AG04450 (cell line): ENCODE data around the gene HSPA1L. TPM values are rescaled to one million over a fixed set of nuclear protein-coding genes. Genes with fewer than 3 reads are reported as not detected.
"Not testable (repeated sequence)": the region's sequence is repeated elsewhere in the genome, so short reads cannot be mapped to it uniquely, and the experiment has no call there.

Experiments used
- CTCF ChIA-PET: fragments of 300-600, 350-600 bp; formaldehyde crosslinking; extraction: SDS; loops from one replicate; lab custom pipeline; 2022; ENCODE audit warnings: antibody characterized with exemption, inconsistent platforms; lab: Charles Lee
- POLR2A ChIA-PET: fragments of 350-600 bp; formaldehyde crosslinking; extraction: SDS; loops from one replicate; lab custom pipeline; 2021; ENCODE audit warnings: antibody characterized with exemption, inconsistent platforms; lab: Yijun Ruan, JAX
- DNase-seq: peaks from one replicate; pipeline ENCODE4 v3.0.0-alpha.2; 2011; ENCODE audit warnings: low read depth, low spot score
- H3K27ac ChIP-seq: one replicate; pipeline ENCODE4 v1.5.1; 2012; ENCODE audit warnings: low read depth, low read length, control low read depth
- H3K27me3 ChIP-seq: one replicate; pipeline ENCODE4 v1.6.0; 2012; ENCODE audit warnings: low read length; ENCODE audit not compliant: control insufficient read depth, insufficient read depth
- H3K4me3 ChIP-seq: 2 replicates; pipeline ENCODE4 v1.5.1; 2011; ENCODE audit warnings: mild to moderate bottlenecking, low read depth, low read length, control low read depth
- H3K9me3 ChIP-seq: 2 replicates; pipeline ENCODE4 v1.5.1; 2012; ENCODE audit warnings: low read length; ENCODE audit not compliant: control insufficient read depth, insufficient read depth
- CTCF ChIP-seq: IDR thresholded peaks from 2 replicates; pipeline ENCODE4 v1.5.1; 2011; ENCODE audit warnings: low read depth, low read length, control low read depth, inconsistent platforms
- polyA plus RNA-seq: library from polyadenylated mRNA; depleted of rRNA; stranded (reverse); fragments of >200 nt; gene quantifications from 2 replicates; pipeline ENCODE4 v1.2.3, GENCODE V29; 2011

The HSPA1L gene
- polyA plus RNA-seq, 1 experiment, result 1.2 TPM

- H3K27me3 ChIP-seq, result no peaks in the 10 kb centered on the region
- ChIA-PET CTCF (interaction anchor here (0.6 kb wide), 1 partner anchor 145 kb away, joined by 3 read pairs; the partner anchor contains the start of gene LY6G5C), POLR2A (no interaction called here)
- no peaks in the 10 kb centered on the region for H3K9me3 ChIP-seq
- no peak for DNase-seq
- no peak for TF ChIP-seq CTCF
- H3K27ac ChIP-seq, result no peak overlapping the region
- no peak overlapping the region for H3K4me3 ChIP-seq
Measured at GRCh38 chr6:31825553-31825952, 10.5 kb upstream of the HSPA1L start.

GRCh38 chr6:31823592-31824196, 8.6 kb upstream of the HSPA1L start:
- not testable (repeated sequence) for DNase-seq, H3K27me3 ChIP-seq, H3K9me3 ChIP-seq, H3K4me3 ChIP-seq, H3K27ac ChIP-seq
- ChIA-PET POLR2A (interaction anchor here (1.7 kb wide), 1 partner anchor 17 kb away, joined by 7 read pairs; the partner anchor contains the start of gene LSM2), CTCF (interaction anchor here (0.7 kb wide), 1 partner anchor 32 kb away, joined by 4 read pairs; no protein-coding TSS in a partner anchor)

- H3K27me3 ChIP-seq, result no peaks in the 10 kb centered on the region
- ChIA-PET CTCF (interaction anchor here (0.5 kb wide), 1 partner anchor 87 kb away, joined by 5 read pairs; no protein-coding TSS in a partner anchor), POLR2A (interaction anchor here (1.3 to 1.7 kb wide), 3 partner anchors 16 to 55 kb away, joined by 3 to 7 read pairs (median 7); partner anchors contain the start of genes LSM2 and VARS1)
- peak overlapping the region; percentile 67 for H3K4me3 ChIP-seq
- TF ChIP-seq CTCF, result no peak
- H3K27ac ChIP-seq, result peak overlapping the region; percentile 91
- no peaks in the 10 kb centered on the region; the same call in 1 of the 2 replicates for H3K9me3 ChIP-seq
- no peak for DNase-seq
Measured at GRCh38 chr6:31822036-31822821, 7.1 kb upstream of the HSPA1L start.

GRCh38 chr6:31821301-31822035, 6.4 kb upstream of the HSPA1L start:
- ChIA-PET POLR2A (interaction anchor here (0.9 to 1.7 kb wide), 3 partner anchors 15 to 55 kb away, joined by 3 to 7 read pairs (median 6); partner anchors contain the start of genes LSM2 and VARS1), CTCF (interaction anchor here (0.8 kb wide), 1 partner anchor 8 kb away, joined by 6 read pairs; no protein-coding TSS in a partner anchor)
- Histone ChIP-seq H3K27me3 (no peaks in the 10 kb centered on the region), H3K4me3 (peak overlapping the region; percentile 67), H3K9me3 (no peaks in the 10 kb centered on the region; the same call in 1 of the 2 replicates), H3K27ac (peak overlapping the region; percentile 91)
- TF ChIP-seq CTCF, result no peak
- DNase-seq, result no peak

DNA sequence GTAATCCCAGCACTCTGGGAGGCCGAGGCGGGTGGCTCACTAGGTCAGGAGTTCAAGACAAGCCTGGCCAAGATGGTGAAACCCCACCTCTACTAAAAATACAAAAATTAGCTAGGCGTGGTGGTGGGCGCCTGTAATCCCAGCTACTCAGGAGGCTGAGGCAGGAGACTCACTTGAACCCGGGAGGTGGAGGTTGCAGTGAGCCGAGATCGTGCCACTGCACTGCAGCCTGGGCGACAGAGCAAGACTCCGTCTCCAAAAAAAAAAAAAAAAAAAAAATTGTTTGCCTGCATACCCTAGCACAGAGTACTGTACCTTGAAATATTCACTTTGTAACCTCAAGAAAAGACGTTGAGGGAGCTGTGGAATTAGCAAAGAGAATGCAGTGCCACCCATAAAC, 5.3 kb upstream of the HSPA1L start:
- H3K9me3 ChIP-seq, DNase-seq, H3K27me3 ChIP-seq, POLR2A ChIA-PET, H3K27ac ChIP-seq, H3K4me3 ChIP-seq: not testable (repeated sequence)
- CTCF ChIA-PET, result interaction anchor here (0.6 to 0.8 kb wide), 2 partner anchors 9 kb away, joined by 6 to 7 read pairs; no protein-coding TSS in a partner anchor
